ENCODE results near the gene ADRM1. TPM values are rescaled to one million over a fixed set of nuclear protein-coding genes. Genes with fewer than 3 reads are reported as not detected.

Gene ADRM1, protein sequence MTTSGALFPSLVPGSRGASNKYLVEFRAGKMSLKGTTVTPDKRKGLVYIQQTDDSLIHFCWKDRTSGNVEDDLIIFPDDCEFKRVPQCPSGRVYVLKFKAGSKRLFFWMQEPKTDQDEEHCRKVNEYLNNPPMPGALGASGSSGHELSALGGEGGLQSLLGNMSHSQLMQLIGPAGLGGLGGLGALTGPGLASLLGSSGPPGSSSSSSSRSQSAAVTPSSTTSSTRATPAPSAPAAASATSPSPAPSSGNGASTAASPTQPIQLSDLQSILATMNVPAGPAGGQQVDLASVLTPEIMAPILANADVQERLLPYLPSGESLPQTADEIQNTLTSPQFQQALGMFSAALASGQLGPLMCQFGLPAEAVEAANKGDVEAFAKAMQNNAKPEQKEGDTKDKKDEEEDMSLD
- 79.9 TPM for total RNA-seq
- long read RNA-seq, transcript ADRM1-205 (9 exons, 1,361 nt) = minor isoform, 6 of 264 reads
- long read RNA-seq, transcript ADRM1-201 (10 exons, 1,478 nt) = major isoform, 193 of 264 reads
- long read RNA-seq, partial matches to known transcripts = 27 of 264 reads
- long read RNA-seq, other reads (novel, unspliced or antisense) = 36 of 264 reads

- intact Hi-C loops (cut with DNase I) = loop anchor here (1.0 to 5.0 kb wide), 2 partner anchors 80 to 195 kb away; no protein-coding TSS in a partner anchor
- DNase-seq (ENCODE audit: low spot score) = peak; percentile 98
Measured at GRCh38 chr20:62302341-62303061, at the start of gene ADRM1. ADRM1 (plus strand) TSS chr20:62302997; CDS start chr20:62303569, 572 bp downstream.

- intact Hi-C loops (cut with DNase I) = no loop called here
- no peak for DNase-seq (ENCODE audit: low spot score)
Measured at GRCh38 chr20:62253398-62253797, 49.4 kb upstream of the ADRM1 start.

DNA sequence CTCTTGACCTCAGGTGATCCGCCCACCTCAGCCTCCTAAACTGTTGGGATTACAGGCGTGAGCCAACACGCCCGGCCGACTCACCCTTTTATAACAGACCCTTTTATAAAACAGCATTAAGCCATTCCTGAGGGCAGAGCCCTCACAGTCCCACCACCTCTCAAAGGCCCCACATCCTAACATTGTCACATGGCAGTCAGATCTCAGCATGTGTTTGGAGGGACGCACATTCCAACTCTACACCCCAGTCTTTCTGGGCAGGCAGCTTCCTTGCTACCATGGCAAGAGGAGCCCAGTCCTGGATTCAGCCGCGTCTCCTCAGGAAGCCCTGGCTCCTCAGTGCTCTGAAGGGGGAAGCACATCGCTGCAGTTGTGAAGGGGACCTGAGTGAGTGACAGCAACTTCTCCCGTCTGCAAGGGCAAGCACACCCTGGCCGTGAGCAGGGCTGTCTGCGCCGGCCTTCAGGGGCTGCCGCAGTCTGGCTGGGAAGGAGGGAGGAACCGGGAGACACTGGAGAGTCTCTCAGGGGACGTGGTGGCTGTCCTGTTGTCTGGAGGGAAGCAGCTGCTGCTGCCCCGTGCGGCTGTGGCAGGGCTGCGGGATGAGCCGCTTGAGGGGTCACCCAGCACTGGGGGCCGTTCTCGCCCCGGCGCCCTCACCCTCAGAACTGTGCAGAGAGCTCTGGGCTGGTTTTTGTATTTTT, 48.6 kb upstream of the ADRM1 start:
- DNase-seq (ENCODE audit: low spot score) = no peak
- intact Hi-C loops (cut with DNase I) = no loop called here

GRCh38 chr20:62255976-62256375, 46.8 kb upstream of the ADRM1 start:
- intact Hi-C loops (cut with DNase I) = no loop called here

GRCh38 chr20:62258499-62259293, 44.1 kb upstream of the ADRM1 start:
- no peak for DNase-seq (ENCODE audit: low spot score)
- intact Hi-C loops (cut with DNase I) = no loop called here

More at GRCh38 chr20:62255976-62256375, 46.8 kb upstream of the ADRM1 start:
- DNase-seq (ENCODE audit: low spot score) = no peak

GRCh38 chr20:62259294-62259565, 43.6 kb upstream of the ADRM1 start:
- intact Hi-C loops (cut with DNase I) = no loop called here
- DNase-seq (ENCODE audit: low spot score) = no peak

- no peak for DNase-seq (ENCODE audit: low spot score)
- intact Hi-C loops (cut with DNase I) = no loop called here
Measured at GRCh38 chr20:62262064-62262463, 40.7 kb upstream of the ADRM1 start.

DNA sequence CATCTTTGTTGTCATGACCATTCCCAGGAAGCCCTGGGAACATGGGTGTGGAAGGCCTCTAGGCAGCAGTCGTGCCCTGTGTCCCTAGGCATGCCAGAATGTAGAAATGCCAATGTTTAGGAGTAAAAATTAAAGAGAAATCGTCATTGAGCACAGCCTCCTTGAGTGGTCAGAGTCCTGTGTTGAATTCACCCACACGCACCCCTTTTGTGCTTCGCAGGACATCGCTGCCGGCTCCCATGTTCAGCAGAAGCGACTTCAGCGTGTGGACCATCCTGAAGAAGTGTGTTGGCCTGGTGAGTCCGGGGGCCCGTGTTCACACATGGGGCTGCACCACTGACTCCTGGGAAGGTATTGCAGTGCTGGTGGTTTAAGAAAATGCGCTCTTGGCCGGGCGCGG, 39.4 kb upstream of the ADRM1 start:
- intact Hi-C loops (cut with DNase I) = no loop called here
- no peak for DNase-seq (ENCODE audit: low spot score)

DNA sequence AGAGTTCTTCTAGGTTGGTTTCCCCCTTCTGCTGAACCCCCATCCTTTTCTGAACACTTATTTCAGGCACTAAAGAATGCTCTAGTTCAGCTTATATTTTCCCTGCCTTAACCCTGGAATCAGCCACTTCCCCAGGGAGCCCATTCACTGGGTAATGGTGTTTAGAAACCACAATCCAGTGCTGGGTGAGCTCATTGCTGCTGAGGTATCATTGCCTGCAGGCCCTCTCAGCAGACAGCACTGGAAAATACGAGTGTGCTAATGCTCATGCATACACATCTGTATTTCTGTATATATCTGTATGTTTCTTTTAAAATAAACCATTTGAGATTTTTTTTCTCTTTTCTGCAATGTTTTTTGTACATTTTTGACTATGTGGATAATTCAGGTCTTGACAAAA, 37.4 kb upstream of the ADRM1 start:
- intact Hi-C loops (cut with DNase I) = no loop called here
- no peak for DNase-seq (ENCODE audit: low spot score)

- intact Hi-C loops (cut with DNase I) = no loop called here
- DNase-seq (ENCODE audit: low spot score) = no peak
Measured at GRCh38 chr20:62266340-62266739, 36.5 kb upstream of the ADRM1 start.

- intact Hi-C loops (cut with DNase I) = no loop called here
- DNase-seq (ENCODE audit: low spot score) = no peak
Measured at GRCh38 chr20:62266851-62267250, 35.9 kb upstream of the ADRM1 start.

DNA sequence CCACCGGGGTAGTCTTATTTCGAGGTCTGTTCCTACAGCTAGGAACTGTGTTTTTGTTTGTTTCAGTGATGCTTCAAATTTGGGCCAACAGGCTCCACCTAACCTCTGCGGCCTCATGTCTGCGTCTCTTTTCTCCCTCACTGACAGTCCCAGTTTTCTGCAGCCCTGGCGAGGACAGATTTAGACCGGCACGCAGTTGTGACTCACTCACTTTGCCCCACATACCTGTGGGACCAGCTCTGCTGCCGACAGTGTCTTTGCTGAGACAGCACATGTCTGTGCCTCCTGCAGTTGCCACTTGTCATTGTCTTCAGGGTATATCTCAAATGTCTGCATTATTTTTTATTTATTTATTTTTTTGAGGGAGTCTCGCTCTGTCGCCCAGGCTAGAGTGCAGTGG, 35.3 kb upstream of the ADRM1 start:
- DNase-seq (ENCODE audit: low spot score) = no peak
- intact Hi-C loops (cut with DNase I) = no loop called here

GRCh38 chr20:62268228-62268900, 34.4 kb upstream of the ADRM1 start:
- intact Hi-C loops (cut with DNase I) = no loop called here

GRCh38 chr20:62269378-62269777, 33.4 kb upstream of the ADRM1 start:
- intact Hi-C loops (cut with DNase I) = no loop called here
- DNase-seq (ENCODE audit: low spot score) = no peak

More at GRCh38 chr20:62268228-62268900, 34.4 kb upstream of the ADRM1 start:
- DNase-seq (ENCODE audit: low spot score) = no peak

- DNase-seq (ENCODE audit: low spot score) = no peak
- intact Hi-C loops (cut with DNase I) = no loop called here
Measured at GRCh38 chr20:62269871-62270270, 32.9 kb upstream of the ADRM1 start.

DNA sequence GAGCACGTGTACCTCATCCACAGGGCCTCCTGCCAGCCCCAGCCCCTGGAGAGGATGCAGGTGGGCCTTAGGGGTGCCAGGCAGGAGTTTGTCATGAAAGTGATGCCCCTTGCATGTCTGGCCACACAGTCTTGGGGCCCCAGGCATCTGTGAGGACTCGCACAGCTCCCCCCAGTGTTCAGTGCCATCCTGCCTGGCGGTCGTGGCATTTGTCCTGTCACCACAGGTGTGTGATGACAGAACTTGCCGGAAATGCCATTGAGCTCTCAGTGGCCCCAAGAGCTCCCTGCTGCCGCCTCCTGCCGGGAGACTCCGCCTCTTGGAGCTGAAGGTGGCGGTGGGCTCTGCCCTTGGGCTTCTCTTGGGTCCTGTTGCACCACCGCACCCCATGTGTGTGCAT, 30.6 kb upstream of the ADRM1 start:
- no peak for DNase-seq (ENCODE audit: low spot score)
- intact Hi-C loops (cut with DNase I) = no loop called here

DNA sequence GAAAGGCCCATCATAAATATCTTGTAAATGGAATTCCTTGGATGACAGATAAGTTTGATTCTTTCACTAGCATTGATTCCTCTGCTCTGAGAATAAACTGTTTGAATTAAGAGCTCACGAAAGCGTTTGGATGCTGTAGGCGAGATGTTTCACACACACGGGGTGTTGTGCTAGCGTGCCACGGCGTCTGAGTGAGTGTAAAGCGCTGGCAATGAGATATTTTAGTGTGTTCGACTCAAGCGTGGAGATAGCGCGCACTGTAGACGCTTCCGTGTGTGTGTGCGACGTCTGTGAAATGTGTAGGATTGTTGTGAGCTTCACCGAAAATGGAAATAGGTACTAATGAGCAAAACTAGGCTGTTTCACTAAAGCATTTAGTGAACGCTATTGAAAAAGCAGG, 29.4 kb upstream of the ADRM1 start:
- no peak for DNase-seq (ENCODE audit: low spot score)
- intact Hi-C loops (cut with DNase I) = no loop called here

DNA sequence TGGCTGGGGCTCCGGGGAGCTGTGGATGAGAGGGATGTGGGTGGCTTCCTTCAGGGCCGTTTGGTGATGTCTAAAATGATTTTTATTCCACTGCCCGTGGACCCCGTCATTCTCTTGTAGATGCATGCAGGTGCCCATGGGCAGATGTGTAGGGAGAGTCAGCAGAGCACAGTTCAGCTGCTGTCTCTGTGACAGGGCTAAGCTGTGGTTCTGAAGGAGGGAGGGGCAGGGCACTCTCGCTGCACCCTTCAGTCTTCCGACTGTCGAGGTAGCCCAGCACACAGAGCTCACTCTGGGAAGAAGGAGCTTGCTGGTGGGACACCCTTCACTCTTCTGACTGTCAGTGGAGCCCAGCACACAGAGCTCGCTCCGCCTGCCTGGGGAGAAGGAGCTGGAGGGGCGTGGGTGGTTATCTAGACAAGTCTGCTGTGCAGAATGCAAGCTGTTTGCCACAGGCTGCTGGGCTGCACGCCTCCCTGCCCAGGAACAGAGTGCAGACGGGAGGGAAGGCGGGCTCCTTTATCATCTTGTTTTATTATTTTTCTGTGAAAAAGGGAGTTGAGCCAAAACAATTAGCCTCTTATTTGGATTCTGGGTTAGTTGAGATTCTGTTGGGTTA, 28.4 kb upstream of the ADRM1 start:
- intact Hi-C loops (cut with DNase I) = no loop called here
- DNase-seq (ENCODE audit: low spot score) = no peak

Data from cardiac septum (tissue), 1 donor.